Activated CD4-positive, alpha-beta T cell treated with anti-CD3 and anti-CD28 coated beads, Interleukin-2, amount 10 ng/mL, durations not matched to agents 24 days and 14 days (primary cell): ENCODE measurements around the gene GRID2. TPM values are rescaled to one million over a fixed set of nuclear protein-coding genes. Genes with fewer than 3 reads are reported as not detected.

ENCODE experiments used
- DNase-seq: peaks from one replicate; pipeline ENCODE4 v3.0.0; 2022
- H3K27ac Mint-ChIP-seq: one replicate; pipeline ENCODE4 v1.8.0; 2022; ENCODE audit warnings: mild to moderate bottlenecking, mixed read lengths
- H3K27me3 Mint-ChIP-seq: one replicate; pipeline ENCODE4 v1.8.0; 2022; ENCODE audit warnings: mixed read lengths
- H3K36me3 Mint-ChIP-seq: one replicate; pipeline ENCODE4 v1.8.0; 2022; ENCODE audit warnings: low read depth, mild to moderate bottlenecking, mixed read lengths
- H3K4me1 Mint-ChIP-seq: one replicate; pipeline ENCODE4 v1.8.0; 2021; ENCODE audit warnings: mixed read lengths
- H3K4me3 Mint-ChIP-seq: one replicate; pipeline ENCODE4 v1.8.0; 2022; ENCODE audit warnings: mild to moderate bottlenecking, moderate library complexity, mixed read lengths
- H3K9me3 Mint-ChIP-seq: one replicate; pipeline ENCODE4 v1.8.0; 2021; ENCODE audit warnings: mixed read lengths
- intact Hi-C: fragments of 100-400 bp; cut with micrococcal nuclease; formaldehyde crosslinking; loops from one replicate; pipeline ENCODE4 v1.15.1; 2023
- total RNA-seq: library from RNA; stranded (reverse); gene quantifications from 2 replicates; pipeline ENCODE4 v1.2.3, GENCODE V29; 2022

GRID2 gene
- total RNA-seq, 1 donor from 2014 or later, result not detected

- no peak for DNase-seq
- H3K36me3 Mint-ChIP-seq, result no peaks in the 10 kb centered on the region
- H3K27ac Mint-ChIP-seq, result no peak overlapping the region
- intact Hi-C loops, result no loop called here
- no peaks in the 10 kb centered on the region for H3K9me3 Mint-ChIP-seq
- no peak overlapping the region for H3K4me3 Mint-ChIP-seq
- H3K27me3 Mint-ChIP-seq, result no peaks in the 10 kb centered on the region
- H3K4me1 Mint-ChIP-seq, result no peaks in the 10 kb centered on the region
Measured at GRCh38 chr4:93187892-93188291, 884.1 kb downstream of the GRID2 start.

GRCh38 chr4:93199492-93199891, 895.7 kb downstream of the GRID2 start:
- Mint-ChIP-seq H3K9me3 (no peaks in the 10 kb centered on the region), H3K27me3 (no peaks in the 10 kb centered on the region), H3K27ac (no peak overlapping the region), H3K4me3 (no peak overlapping the region), H3K4me1 (no peaks in the 10 kb centered on the region), H3K36me3 (no peaks in the 10 kb centered on the region)
- intact Hi-C loops, result no loop called here
- DNase-seq, result no peak

GRCh38 chr4:93201471-93202096, 897.8 kb downstream of the GRID2 start:
- intact Hi-C loops, result no loop called here

GRCh38 chr4:93203708-93204107, 899.9 kb downstream of the GRID2 start:
- Mint-ChIP-seq H3K27me3 (no peaks in the 10 kb centered on the region), H3K4me1 (no peaks in the 10 kb centered on the region), H3K36me3 (no peaks in the 10 kb centered on the region), H3K9me3 (no peaks in the 10 kb centered on the region), H3K27ac (no peak overlapping the region), H3K4me3 (no peak overlapping the region)
- intact Hi-C loops, result no loop called here
- DNase-seq, result no peak

More at GRCh38 chr4:93201471-93202096, 897.8 kb downstream of the GRID2 start:
- Mint-ChIP-seq H3K4me3 (no peak overlapping the region), H3K27ac (no peak overlapping the region), H3K4me1 (no peaks in the 10 kb centered on the region), H3K9me3 (no peaks in the 10 kb centered on the region), H3K27me3 (no peaks in the 10 kb centered on the region), H3K36me3 (no peaks in the 10 kb centered on the region)
- DNase-seq, result no peak

GRCh38 chr4:93212250-93212649, 908.5 kb downstream of the GRID2 start:
- H3K27ac Mint-ChIP-seq, result no peak overlapping the region
- no peak for DNase-seq
- no peaks in the 10 kb centered on the region for H3K4me1 Mint-ChIP-seq
- H3K4me3 Mint-ChIP-seq, result no peak overlapping the region
- intact Hi-C loops, result no loop called here
- no peaks in the 10 kb centered on the region for H3K36me3 Mint-ChIP-seq
- no peaks in the 10 kb centered on the region for H3K27me3 Mint-ChIP-seq
- H3K9me3 Mint-ChIP-seq, result no peaks in the 10 kb centered on the region

- H3K27me3 Mint-ChIP-seq, result no peaks in the 10 kb centered on the region
- H3K27ac Mint-ChIP-seq, result no peak overlapping the region
- no peaks in the 10 kb centered on the region for H3K36me3 Mint-ChIP-seq
- intact Hi-C loops, result no loop called here
- H3K9me3 Mint-ChIP-seq, result no peaks in the 10 kb centered on the region
- DNase-seq, result no peak
- H3K4me1 Mint-ChIP-seq, result no peaks in the 10 kb centered on the region
- no peak overlapping the region for H3K4me3 Mint-ChIP-seq
Measured at GRCh38 chr4:93216646-93217045, 912.9 kb downstream of the GRID2 start.

- no peaks in the 10 kb centered on the region for H3K9me3 Mint-ChIP-seq
- intact Hi-C loops, result no loop called here
- no peaks in the 10 kb centered on the region for H3K4me1 Mint-ChIP-seq
- no peaks in the 10 kb centered on the region for H3K36me3 Mint-ChIP-seq
- DNase-seq, result no peak
- no peak overlapping the region for H3K27ac Mint-ChIP-seq
- no peak overlapping the region for H3K4me3 Mint-ChIP-seq
- H3K27me3 Mint-ChIP-seq, result no peaks in the 10 kb centered on the region
Measured at GRCh38 chr4:93217431-93217830, 913.7 kb downstream of the GRID2 start.

GRCh38 chr4:93221771-93222170, 918.0 kb downstream of the GRID2 start:
- H3K27me3 Mint-ChIP-seq, result no peaks in the 10 kb centered on the region
- H3K4me3 Mint-ChIP-seq, result no peak overlapping the region
- peaks cover 3% of the 10 kb centered on the region for H3K9me3 Mint-ChIP-seq
- intact Hi-C loops, result no loop called here
- H3K27ac Mint-ChIP-seq, result no peak overlapping the region
- DNase-seq, result no peak
- no peaks in the 10 kb centered on the region for H3K36me3 Mint-ChIP-seq
- no peaks in the 10 kb centered on the region for H3K4me1 Mint-ChIP-seq

- H3K27ac Mint-ChIP-seq, result no peak overlapping the region
- H3K4me3 Mint-ChIP-seq, result no peak overlapping the region
- H3K27me3 Mint-ChIP-seq, result no peaks in the 10 kb centered on the region
- no peaks in the 10 kb centered on the region for H3K4me1 Mint-ChIP-seq
- intact Hi-C loops, result no loop called here
- no peaks in the 10 kb centered on the region for H3K36me3 Mint-ChIP-seq
- no peak for DNase-seq
- peaks cover under 1% of the 10 kb centered on the region for H3K9me3 Mint-ChIP-seq
Measured at GRCh38 chr4:93228021-93228420, 924.3 kb downstream of the GRID2 start.

- intact Hi-C loops, result no loop called here
- no peaks in the 10 kb centered on the region for H3K9me3 Mint-ChIP-seq
- no peaks in the 10 kb centered on the region for H3K36me3 Mint-ChIP-seq
- H3K27ac Mint-ChIP-seq, result no peak overlapping the region
- DNase-seq, result no peak
- H3K27me3 Mint-ChIP-seq, result no peaks in the 10 kb centered on the region
- no peaks in the 10 kb centered on the region for H3K4me1 Mint-ChIP-seq
- H3K4me3 Mint-ChIP-seq, result no peak overlapping the region
Measured at GRCh38 chr4:93232883-93233282, 929.1 kb downstream of the GRID2 start.

GRCh38 chr4:93237521-93237920, 933.8 kb downstream of the GRID2 start:
- H3K27ac Mint-ChIP-seq, result no peak overlapping the region
- no peak overlapping the region for H3K4me3 Mint-ChIP-seq
- H3K9me3 Mint-ChIP-seq, result no peaks in the 10 kb centered on the region
- DNase-seq, result no peak
- H3K4me1 Mint-ChIP-seq, result no peaks in the 10 kb centered on the region
- intact Hi-C loops, result no loop called here
- H3K36me3 Mint-ChIP-seq, result no peaks in the 10 kb centered on the region
- no peaks in the 10 kb centered on the region for H3K27me3 Mint-ChIP-seq

- H3K4me1 Mint-ChIP-seq, result no peaks in the 10 kb centered on the region
- no peaks in the 10 kb centered on the region for H3K9me3 Mint-ChIP-seq
- H3K27me3 Mint-ChIP-seq, result no peaks in the 10 kb centered on the region
- DNase-seq, result no peak
- no peak overlapping the region for H3K27ac Mint-ChIP-seq
- intact Hi-C loops, result no loop called here
- H3K4me3 Mint-ChIP-seq, result no peak overlapping the region
- no peaks in the 10 kb centered on the region for H3K36me3 Mint-ChIP-seq
Measured at GRCh38 chr4:93243262-93243661, 939.5 kb downstream of the GRID2 start.

- no peaks in the 10 kb centered on the region for H3K36me3 Mint-ChIP-seq
- H3K27me3 Mint-ChIP-seq, result no peaks in the 10 kb centered on the region
- no peak for DNase-seq
- no peak overlapping the region for H3K4me3 Mint-ChIP-seq
- no peak overlapping the region for H3K27ac Mint-ChIP-seq
- no peaks in the 10 kb centered on the region for H3K4me1 Mint-ChIP-seq
- intact Hi-C loops, result no loop called here
- H3K9me3 Mint-ChIP-seq, result no peaks in the 10 kb centered on the region
Measured at GRCh38 chr4:93261207-93261606, 957.4 kb downstream of the GRID2 start.

GRCh38 chr4:93263166-93263565, 959.4 kb downstream of the GRID2 start:
- no peak for DNase-seq
- Mint-ChIP-seq H3K27ac (no peak overlapping the region), H3K4me3 (no peak overlapping the region), H3K9me3 (no peaks in the 10 kb centered on the region), H3K4me1 (no peaks in the 10 kb centered on the region), H3K27me3 (no peaks in the 10 kb centered on the region), H3K36me3 (no peaks in the 10 kb centered on the region)
- intact Hi-C loops, result no loop called here

GRCh38 chr4:93267747-93268146, 964.0 kb downstream of the GRID2 start:
- DNase-seq, result no peak
- no peak overlapping the region for H3K4me3 Mint-ChIP-seq
- intact Hi-C loops, result no loop called here
- no peak overlapping the region for H3K27ac Mint-ChIP-seq
- no peaks in the 10 kb centered on the region for H3K9me3 Mint-ChIP-seq
- no peaks in the 10 kb centered on the region for H3K36me3 Mint-ChIP-seq
- H3K27me3 Mint-ChIP-seq, result no peaks in the 10 kb centered on the region
- H3K4me1 Mint-ChIP-seq, result no peaks in the 10 kb centered on the region
